GOT3 (cell line): ENCODE results near the gene TLE6.
A peak's percentile ranks its signal among the peaks of the same experiment; 100 is the strongest.
"Not testable (repeated sequence)": the region's sequence is repeated elsewhere in the genome, so short reads cannot be mapped to it uniquely, and the experiment has no call there.

Source experiments
- DNase-seq: peaks from one replicate; lab custom pipeline; 2025; ENCODE audit warnings: mixed read lengths; lab: John Stamatoyannopoulos, UW

TLE6 gene

GRCh38 chr19:3029065-3029923 lies 51.9 kb downstream of the TLE6 start, which contains the start of gene TLE2:
TLE2 (minus strand) TSS chr19:3029280; CDS start chr19:3028904, 376 bp downstream.
- no peak for DNase-seq

GRCh38 chr19:3031607-3031867 lies 54.2 kb downstream of the TLE6 start:
- DNase-seq: no peak

- no peak for DNase-seq
Measured at GRCh38 chr19:3033595-3034405, 56.4 kb downstream of the TLE6 start.

GRCh38 chr19:3034406-3034655 lies 57.0 kb downstream of the TLE6 start:
- DNase-seq: no peak

- DNase-seq: no peak
Measured at GRCh38 chr19:3034656-3035541, 57.5 kb downstream of the TLE6 start.

GRCh38 chr19:3035542-3036118 lies 58.3 kb downstream of the TLE6 start:
- peak; percentile 83 for DNase-seq

GRCh38 chr19:3036119-3036976 lies 59.0 kb downstream of the TLE6 start:
- DNase-seq: peak; percentile 69

GRCh38 chr19:3036977-3037544 lies 59.7 kb downstream of the TLE6 start:
- not testable (repeated sequence) for DNase-seq

GRCh38 chr19:3038214-3038613 lies 60.9 kb downstream of the TLE6 start:
- no peak for DNase-seq

GRCh38 chr19:3039125-3039524 lies 61.8 kb downstream of the TLE6 start:
- no peak for DNase-seq

GRCh38 chr19:3039641-3040077 lies 62.3 kb downstream of the TLE6 start:
- DNase-seq: no peak

- DNase-seq: no peak
Measured at GRCh38 chr19:3041327-3041726, 64.0 kb downstream of the TLE6 start.

- DNase-seq: no peak
Measured at GRCh38 chr19:3041761-3042620, 64.6 kb downstream of the TLE6 start.

- DNase-seq: no peak
Measured at GRCh38 chr19:3042621-3043267, 65.4 kb downstream of the TLE6 start.
